Subcutaneous adipose tissue (tissue), 4 donors: ENCODE results near the gene SLC35E4. TPM values are rescaled to one million over a fixed set of nuclear protein-coding genes. Genes with fewer than 3 reads are reported as not detected.

Experiments
- total RNA-seq, 4 donors: library from RNA; depleted of rRNA; stranded (reverse); fragments of >200 nt; gene quantifications; one replicate each; pipeline ENCODE4 v1.1.0, GENCODE V29; 2016
- TF ChIP-seq, protein P1 (sequence below): fragments of 450-650 bp; IDR thresholded peaks from one replicate; pipeline ENCODE4 v1.5.1; 2016; ENCODE audit warnings: low read depth, mild to moderate bottlenecking, control low read depth, antibody characterized with exemption, moderate library complexity

SLC35E4 gene
- total RNA-seq, 4 donors from 2014 or later: 2.4 to 5.4 (median 3.2) TPM

DNA sequence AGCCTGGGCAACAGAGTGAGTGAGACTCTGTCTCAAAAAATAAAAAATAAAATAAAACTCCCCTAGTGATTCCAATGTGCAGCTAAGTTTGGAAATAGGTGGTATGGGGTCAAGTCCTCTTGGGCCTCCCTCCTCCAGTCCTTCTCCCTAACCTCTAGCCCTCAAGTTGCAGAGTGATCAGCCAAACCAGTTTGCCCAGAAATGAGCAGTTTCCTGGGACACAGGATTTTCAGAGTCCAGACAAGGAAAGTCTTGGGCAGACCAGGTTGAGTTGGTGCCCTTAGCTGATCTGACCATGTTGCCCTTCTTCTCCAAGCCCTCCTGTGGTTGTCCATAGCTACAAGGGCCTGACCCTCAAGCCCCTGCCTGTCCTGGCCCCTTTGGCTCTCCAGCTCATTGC is 20.7 kb upstream of the SLC35E4 start:
- TF ChIP-seq, protein P1, sequence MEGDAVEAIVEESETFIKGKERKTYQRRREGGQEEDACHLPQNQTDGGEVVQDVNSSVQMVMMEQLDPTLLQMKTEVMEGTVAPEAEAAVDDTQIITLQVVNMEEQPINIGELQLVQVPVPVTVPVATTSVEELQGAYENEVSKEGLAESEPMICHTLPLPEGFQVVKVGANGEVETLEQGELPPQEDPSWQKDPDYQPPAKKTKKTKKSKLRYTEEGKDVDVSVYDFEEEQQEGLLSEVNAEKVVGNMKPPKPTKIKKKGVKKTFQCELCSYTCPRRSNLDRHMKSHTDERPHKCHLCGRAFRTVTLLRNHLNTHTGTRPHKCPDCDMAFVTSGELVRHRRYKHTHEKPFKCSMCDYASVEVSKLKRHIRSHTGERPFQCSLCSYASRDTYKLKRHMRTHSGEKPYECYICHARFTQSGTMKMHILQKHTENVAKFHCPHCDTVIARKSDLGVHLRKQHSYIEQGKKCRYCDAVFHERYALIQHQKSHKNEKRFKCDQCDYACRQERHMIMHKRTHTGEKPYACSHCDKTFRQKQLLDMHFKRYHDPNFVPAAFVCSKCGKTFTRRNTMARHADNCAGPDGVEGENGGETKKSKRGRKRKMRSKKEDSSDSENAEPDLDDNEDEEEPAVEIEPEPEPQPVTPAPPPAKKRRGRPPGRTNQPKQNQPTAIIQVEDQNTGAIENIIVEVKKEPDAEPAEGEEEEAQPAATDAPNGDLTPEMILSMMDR: no peak

- TF ChIP-seq, protein P1: no peak
Measured at GRCh38 chr22:30615543-30615954, 20.0 kb upstream of the SLC35E4 start.

DNA sequence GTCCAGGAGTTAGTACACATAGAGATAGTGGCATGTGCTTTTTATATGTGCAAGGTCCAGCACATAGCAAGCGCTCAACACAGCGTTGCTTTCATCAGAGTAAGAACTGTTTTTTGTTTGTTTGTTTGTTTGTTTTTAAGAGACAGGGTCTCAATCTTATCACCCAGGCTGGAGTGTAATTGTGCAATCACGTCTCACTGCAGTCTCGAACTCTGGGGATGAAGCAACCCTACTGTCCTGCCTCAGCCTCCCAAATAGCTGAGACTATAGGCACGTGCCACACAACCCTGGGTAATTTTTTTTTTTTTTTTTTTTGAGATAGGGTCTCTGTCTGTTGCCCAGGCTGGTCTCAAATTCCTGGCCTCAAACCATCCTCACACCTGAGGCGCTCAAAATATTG is 17.8 kb upstream of the SLC35E4 start:
- TF ChIP-seq, protein P1: no peak

GRCh38 chr22:30626413-30626812 is 9.2 kb upstream of the SLC35E4 start:
- TF ChIP-seq, protein P1: no peak

GRCh38 chr22:30627471-30627870 is 8.1 kb upstream of the SLC35E4 start:
- TF ChIP-seq, protein P1: no peak

- TF ChIP-seq, protein P1: no peak
Measured at GRCh38 chr22:30628491-30628890, 7.1 kb upstream of the SLC35E4 start.

DNA sequence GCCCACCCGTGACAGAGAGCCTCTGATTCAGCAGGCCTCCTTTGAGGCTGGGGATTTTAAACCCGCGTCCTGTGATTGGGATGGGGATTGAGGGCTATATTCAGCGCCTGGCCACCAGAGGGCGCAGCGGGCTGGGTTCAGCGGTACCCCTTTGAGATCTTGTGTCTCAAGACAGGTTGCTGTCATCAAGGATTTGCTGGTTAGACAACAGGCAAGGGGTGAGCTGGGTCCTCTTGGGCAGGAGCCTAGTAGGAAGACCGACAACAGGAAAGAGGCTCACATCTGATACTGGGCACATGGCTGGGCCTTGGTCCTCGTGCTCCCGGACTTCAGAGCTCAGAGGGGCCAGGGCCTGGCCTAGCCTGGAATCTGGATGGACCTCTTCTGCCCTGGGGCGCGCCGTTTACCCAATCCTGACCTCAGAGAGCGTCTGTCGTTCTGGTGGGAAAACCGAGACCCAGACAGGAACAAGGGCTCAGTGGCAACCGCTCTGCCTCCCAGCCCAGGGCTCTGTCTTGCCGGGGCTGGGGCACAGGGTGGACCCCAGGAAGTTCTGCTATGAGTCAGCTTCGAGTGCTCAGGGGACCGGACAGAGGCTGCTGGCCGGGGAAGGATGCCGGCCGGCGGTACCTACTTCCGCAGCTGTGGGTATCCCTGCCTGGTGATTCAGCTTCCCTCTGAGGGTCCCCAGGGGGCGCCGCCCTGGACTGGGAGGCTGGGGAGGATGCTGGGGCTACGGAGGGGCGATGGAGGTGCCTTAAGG is 929 bp upstream of the SLC35E4 start:
- TF ChIP-seq, protein P1: no peak
